Measurements from ENCODE around the gene FAM3C.

DNA sequence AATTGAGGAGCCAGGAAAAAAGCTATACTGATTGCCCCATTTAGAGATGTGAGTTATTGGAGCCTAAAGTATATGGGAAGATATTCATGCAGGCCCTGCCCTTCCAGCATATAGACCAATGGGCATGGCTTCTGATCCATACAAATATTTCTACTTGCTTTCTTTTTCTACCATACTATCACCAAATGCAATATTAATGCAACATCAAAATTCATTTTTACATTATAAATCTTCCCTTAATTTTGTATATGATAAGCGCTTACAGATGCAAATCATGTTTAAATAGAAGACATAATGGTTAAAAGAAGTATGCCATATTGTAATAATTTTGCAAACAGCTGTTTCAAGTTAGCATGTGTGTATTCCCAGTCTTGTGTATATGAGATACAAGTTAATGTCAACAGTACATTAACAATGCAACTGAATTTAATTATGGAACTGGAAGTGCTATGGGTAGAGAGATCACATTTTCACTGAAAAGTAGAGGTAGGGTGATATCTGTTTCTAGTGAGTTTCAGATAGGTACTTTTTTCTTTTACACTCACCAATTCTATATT, 91.9 kb downstream of the FAM3C start:
- TF ChIP-seq, protein P1, sequence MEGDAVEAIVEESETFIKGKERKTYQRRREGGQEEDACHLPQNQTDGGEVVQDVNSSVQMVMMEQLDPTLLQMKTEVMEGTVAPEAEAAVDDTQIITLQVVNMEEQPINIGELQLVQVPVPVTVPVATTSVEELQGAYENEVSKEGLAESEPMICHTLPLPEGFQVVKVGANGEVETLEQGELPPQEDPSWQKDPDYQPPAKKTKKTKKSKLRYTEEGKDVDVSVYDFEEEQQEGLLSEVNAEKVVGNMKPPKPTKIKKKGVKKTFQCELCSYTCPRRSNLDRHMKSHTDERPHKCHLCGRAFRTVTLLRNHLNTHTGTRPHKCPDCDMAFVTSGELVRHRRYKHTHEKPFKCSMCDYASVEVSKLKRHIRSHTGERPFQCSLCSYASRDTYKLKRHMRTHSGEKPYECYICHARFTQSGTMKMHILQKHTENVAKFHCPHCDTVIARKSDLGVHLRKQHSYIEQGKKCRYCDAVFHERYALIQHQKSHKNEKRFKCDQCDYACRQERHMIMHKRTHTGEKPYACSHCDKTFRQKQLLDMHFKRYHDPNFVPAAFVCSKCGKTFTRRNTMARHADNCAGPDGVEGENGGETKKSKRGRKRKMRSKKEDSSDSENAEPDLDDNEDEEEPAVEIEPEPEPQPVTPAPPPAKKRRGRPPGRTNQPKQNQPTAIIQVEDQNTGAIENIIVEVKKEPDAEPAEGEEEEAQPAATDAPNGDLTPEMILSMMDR (IDR thresholded peaks at IDR 0.05) = no peak
- TF ChIP-seq POLR2AphosphoS5 (IDR thresholded peaks at IDR 0.05) = no peak
- no peak for TF ChIP-seq POLR2A (IDR thresholded peaks at IDR 0.05)
- no peak for TF ChIP-seq EP300 (IDR thresholded peaks at IDR 0.05)

Data from stomach (tissue), 4 donors.